SK-N-MC (cell line): ENCODE measurements around the gene RANBP17.

Experiments used
- EZH2 ChIP-seq: fragments of 200-600 bp; sonication (generic); IDR thresholded peaks from one replicate; pipeline ENCODE4 v1.6.1; 2017; ENCODE audit warnings: antibody characterized with exemption
- FOXP2 ChIP-seq: optimal IDR thresholded peaks from 2 replicates; pipeline ENCODE3; 2011; ENCODE audit warnings: mild to moderate bottlenecking, moderate library complexity; ENCODE audit not compliant: insufficient read depth; ENCODE audit errors: extremely low read length, control extremely low read depth
- POLR2AphosphoS5 ChIP-seq: IDR thresholded peaks from 2 replicates; pipeline ENCODE4 v1.6.1; 2012; ENCODE audit warnings: mild to moderate bottlenecking, low read depth, low read length, borderline replicate concordance

GRCh38 chr5:170960567-170960966 is 98.7 kb downstream of the RANBP17 start:
- TF ChIP-seq EZH2 (no peak), POLR2AphosphoS5 (no peak), FOXP2 (no peak)
